Fibroblast of pulmonary artery (primary cell): Measurements from ENCODE around the gene TBATA.

Experiments used
- DNase-seq: peaks from one replicate; pipeline ENCODE4 v3.0.0-alpha.2; 2010; ENCODE audit warnings: low read depth
- H3K4me3 ChIP-seq: replicated peaks from 2 replicates; pipeline ENCODE4 v1.5.1; 2011; ENCODE audit warnings: low read depth, mild to moderate bottlenecking, control low read depth, low read length, moderate library complexity
- TF ChIP-seq, protein P1 (sequence below): IDR thresholded peaks from 2 replicates; pipeline ENCODE4 v1.5.1; 2011; ENCODE audit warnings: mild to moderate bottlenecking, control low read depth, low read length, inconsistent platforms; ENCODE audit errors: missing control alignments

TBATA gene

DNA sequence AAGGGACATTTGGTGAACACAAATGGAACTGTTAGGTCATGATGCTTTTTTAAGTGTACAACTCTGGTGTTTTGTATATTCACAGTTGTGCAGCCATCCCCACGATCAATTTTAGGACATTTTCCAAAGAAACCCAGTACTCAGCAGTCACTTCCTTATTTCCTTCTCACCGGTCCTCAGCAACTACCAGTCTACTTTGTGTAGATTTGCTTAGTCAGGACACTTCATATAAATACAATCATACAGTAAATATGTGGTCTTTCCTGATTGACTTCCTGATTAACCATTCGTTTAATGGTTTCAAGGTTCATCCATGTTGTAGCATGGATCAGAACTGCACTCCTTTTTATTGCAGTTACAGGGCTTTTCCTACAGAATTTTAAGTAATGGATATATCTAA is 45.0 kb upstream of the TBATA start:
- no peak overlapping the region for H3K4me3 ChIP-seq

DNA sequence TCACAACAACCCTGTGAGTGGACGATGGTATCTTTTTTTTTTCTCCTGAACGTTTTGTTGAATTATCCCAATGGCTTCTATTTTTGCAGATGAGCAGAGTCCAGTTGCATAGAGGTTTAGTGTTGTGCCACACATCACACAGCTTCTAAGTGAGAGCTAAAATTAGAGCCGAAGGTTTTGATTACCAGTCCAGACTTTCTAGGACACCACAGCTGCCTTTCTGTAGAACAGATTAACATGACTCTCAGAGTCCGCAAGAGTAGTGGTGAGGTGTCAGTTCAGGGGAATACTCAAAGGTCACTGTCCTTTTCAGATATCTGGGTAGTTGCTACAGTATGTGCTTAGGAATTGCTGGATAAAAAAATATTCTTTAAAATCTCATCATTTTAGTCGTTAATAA is 44.4 kb upstream of the TBATA start:
- TF ChIP-seq, protein P1, sequence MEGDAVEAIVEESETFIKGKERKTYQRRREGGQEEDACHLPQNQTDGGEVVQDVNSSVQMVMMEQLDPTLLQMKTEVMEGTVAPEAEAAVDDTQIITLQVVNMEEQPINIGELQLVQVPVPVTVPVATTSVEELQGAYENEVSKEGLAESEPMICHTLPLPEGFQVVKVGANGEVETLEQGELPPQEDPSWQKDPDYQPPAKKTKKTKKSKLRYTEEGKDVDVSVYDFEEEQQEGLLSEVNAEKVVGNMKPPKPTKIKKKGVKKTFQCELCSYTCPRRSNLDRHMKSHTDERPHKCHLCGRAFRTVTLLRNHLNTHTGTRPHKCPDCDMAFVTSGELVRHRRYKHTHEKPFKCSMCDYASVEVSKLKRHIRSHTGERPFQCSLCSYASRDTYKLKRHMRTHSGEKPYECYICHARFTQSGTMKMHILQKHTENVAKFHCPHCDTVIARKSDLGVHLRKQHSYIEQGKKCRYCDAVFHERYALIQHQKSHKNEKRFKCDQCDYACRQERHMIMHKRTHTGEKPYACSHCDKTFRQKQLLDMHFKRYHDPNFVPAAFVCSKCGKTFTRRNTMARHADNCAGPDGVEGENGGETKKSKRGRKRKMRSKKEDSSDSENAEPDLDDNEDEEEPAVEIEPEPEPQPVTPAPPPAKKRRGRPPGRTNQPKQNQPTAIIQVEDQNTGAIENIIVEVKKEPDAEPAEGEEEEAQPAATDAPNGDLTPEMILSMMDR = no peak
- DNase-seq = no peak

More for the DNA sequence above, 45.0 kb upstream of the TBATA start:
- TF ChIP-seq, protein P1 = no peak
- no peak for DNase-seq

DNA sequence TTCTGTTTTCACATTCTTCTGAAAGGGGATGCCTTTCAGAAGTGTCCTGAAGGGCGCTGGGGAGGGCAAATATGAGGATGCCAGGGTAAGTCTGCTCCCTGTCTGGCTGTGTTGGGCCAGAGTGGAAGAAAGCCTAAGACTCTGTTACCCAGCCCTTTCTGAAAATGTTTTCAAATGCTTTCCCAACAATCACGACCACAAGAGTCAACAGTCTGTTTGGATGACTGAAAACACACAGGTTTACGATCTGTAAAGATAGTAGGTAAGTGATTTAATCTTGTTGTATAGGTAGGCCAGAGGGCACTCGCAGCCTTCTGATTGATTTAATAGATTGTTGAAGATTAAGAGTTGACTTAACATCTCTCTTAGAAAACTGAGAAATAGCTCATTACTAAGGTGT is 43.7 kb upstream of the TBATA start:
- TF ChIP-seq, protein P1 = no peak
- no peak for DNase-seq
- H3K4me3 ChIP-seq = no peak overlapping the region

More for the DNA sequence above, 44.4 kb upstream of the TBATA start:
- H3K4me3 ChIP-seq = no peak overlapping the region

DNA sequence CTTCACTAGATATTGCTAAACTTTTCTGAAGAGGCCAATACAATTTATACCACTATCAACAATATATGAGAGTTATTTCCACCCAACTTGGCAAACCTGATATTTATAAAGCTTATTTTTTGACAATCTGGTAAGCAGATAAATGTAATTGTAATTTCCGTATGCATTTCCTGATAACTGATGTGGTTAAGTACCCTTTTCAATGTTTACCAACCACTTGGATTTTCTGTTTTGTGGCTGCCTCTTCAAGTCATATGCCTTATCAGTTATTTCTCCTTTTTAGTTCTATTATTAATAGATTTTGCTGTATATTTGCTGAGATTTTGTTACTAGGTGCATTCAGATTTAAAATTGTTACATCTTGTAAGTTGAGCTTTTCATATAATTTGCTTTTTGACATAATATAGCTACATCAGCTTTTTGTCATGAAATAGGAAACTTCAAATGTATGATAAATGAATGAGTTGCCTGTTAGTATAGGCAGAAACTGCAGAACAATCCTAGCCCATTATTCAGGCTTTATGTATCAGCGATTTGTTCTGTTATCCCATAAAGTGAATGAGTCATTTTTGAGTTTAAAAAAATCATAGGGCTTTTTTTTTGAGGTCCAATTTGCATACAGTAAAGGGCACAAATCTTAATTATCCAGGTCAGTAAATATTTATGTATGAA is 42.0 kb upstream of the TBATA start:
- DNase-seq = no peak
- TF ChIP-seq, protein P1 = no peak
- H3K4me3 ChIP-seq = no peak overlapping the region

DNA sequence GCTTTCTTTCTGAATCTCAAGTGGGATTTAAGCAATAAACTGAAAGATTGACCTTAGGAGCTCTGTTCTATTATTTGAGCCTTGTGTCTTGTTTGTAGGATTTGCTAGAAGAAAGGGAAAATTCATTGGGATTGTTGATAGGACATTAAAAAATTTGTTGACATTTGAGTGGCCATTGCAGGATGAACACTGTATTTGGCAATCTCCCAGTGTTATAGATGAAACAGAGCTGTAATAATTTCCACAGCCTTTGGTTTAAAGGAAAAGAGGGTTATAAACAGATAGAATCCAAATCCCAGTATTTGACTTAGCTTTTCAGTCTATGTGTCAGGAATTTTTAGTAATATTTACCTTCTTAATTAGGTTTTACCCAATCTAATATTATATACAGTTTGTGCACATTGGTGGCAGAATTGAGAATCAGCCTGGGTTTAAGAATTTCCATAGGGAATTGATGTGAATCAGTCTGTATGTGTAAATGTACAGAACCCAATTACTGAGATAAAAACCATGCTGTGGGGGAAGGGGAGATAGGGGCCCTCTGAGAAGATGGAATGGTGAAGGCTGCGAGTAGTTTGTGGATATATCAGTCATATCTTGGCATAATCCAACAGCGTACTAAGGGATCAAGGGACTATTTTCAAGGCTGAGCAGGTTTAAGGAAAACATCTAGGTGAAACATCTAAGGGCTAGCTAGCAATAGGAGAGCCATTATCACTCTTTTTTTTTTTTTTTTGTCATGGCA is 37.1 kb upstream of the TBATA start:
- H3K4me3 ChIP-seq = no peak overlapping the region
- DNase-seq = no peak
- TF ChIP-seq, protein P1 = no peak

DNA sequence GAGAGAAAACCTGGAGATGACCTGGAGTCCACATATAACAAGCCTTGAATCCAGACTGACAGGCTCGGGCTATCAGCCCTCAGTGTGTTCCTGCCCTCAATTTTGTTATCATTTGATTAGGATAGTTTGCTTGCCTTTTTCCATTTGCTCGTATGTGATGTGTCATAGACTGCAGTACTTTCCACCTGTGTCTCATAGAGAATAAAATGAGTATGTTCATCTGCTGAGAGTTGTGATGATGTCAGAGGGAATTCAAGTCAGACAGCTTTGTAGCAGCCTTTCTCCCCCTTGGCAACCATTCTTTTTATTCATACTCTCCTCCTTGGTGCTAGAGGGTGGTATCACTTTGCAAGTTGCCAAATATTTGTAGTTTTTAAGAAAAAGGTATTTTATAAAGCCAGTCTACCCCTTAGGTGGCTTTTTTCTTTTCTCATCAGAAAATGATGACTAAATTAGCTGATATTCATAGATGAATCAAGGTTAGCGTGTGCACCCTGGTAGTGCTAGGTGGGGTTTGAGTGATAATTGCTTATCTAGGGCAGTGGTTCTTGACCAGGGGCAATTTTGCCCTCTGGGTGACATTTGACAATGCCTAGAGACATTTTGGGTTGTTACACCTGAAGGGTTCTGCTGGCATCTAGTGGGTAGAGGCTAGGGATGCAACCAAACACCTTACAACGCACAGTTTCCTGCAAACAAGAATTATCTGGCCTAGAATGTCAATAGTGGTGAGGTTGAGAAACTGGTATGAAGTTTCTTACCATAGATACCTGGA is 36.0 kb upstream of the TBATA start:
- DNase-seq = no peak
- no peak overlapping the region for H3K4me3 ChIP-seq
- TF ChIP-seq, protein P1 = no peak
